Measurements from ENCODE around the gene CDCA3.
A peak's percentile ranks its signal among the peaks of the same experiment; 100 is the strongest.

CDCA3 gene

DNA sequence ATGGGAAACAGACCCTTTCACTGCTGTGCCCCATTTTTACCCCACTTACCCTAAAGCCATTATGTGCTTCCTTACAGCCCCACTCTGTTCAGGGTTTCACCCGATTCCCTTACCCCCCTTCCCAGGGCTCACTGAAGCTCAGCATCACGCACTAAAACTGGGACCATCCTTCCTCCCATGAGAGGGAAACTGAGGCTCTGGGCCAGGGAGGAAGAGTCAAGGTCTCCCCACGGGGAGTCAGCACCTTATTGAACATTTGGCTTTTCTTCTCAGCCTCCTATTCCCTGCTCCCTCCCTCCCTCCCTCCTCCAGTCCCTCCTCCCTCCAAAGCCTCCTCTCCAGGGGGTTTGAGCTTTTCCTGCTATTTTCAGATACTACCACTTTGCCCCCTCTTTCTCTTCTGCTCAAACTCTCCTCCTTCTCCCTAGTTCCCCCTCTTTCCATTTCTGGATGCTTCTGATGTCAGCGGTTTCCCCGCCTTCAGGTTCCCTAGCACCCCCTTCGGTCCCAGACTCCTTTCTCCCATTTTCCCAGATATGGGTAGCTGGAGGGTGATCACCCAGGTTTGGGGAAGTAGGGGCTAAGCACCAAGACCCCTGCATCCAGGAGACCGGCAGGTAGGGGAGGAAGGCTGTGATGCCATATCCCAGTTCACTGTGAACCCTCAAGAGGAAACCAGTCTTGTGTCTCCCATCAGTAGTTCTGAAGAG is 28.5 kb downstream of the CDCA3 start:
- TF ChIP-seq, protein P1, sequence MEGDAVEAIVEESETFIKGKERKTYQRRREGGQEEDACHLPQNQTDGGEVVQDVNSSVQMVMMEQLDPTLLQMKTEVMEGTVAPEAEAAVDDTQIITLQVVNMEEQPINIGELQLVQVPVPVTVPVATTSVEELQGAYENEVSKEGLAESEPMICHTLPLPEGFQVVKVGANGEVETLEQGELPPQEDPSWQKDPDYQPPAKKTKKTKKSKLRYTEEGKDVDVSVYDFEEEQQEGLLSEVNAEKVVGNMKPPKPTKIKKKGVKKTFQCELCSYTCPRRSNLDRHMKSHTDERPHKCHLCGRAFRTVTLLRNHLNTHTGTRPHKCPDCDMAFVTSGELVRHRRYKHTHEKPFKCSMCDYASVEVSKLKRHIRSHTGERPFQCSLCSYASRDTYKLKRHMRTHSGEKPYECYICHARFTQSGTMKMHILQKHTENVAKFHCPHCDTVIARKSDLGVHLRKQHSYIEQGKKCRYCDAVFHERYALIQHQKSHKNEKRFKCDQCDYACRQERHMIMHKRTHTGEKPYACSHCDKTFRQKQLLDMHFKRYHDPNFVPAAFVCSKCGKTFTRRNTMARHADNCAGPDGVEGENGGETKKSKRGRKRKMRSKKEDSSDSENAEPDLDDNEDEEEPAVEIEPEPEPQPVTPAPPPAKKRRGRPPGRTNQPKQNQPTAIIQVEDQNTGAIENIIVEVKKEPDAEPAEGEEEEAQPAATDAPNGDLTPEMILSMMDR (IDR thresholded peaks at IDR 0.05; ENCODE audit: low read length, missing control alignments): no peak
- DNase-seq (ENCODE audit: low read depth): no peak
- H3K4me3 ChIP-seq (replicated peaks; ENCODE audit: low read depth, low read length): peak overlapping the region; percentile 51

DNA sequence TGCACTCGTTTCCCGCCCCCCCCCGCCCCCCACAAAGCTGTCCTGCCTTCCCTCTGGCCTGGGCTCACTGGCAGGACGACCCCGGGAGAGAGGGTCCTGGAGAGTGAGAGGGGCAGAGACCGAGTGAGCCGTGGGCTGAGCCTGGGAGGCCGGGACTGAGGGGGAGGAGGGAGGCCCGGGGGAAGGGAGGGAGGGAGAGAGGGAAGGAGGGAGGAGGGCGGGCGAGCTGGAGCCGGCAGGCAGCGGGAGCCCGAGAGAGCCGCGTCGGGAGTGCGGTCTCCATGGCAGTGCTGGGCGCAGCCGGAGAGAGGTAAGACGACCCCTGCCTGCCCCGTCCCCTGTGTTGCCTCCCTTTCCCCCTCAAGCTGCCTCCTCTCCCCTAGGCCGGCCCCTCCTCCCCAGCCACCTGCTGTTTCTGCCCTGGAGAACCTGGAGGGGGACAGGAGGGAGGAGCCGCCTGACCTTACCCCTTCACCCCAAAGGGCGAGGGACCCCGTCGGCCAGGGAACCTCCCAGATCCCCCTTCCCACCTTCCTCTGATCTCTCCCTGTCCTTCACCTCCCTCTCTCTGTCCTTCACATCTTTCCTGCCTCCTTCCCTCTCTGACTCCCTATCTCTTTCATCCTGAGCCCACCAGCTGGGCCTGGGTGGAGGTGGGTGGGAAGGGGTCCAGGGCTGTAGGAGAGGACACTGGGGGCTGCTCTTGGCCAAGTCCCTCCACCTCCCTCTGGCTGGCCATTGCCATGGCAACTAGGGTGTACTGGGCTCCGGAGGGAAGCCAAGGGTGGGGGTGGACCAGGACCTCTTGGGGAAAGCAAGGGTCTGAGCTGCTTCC is 29.3 kb downstream of the CDCA3 start, which contains the start of gene GPR162:
Gene GPR162 (plus strand): TSS at position 231 of the 835 bp plus-strand sequence. CDS start 2,078 bp downstream, outside the sequence.
- DNase-seq (ENCODE audit: low read depth): peak; percentile 63
- TF ChIP-seq, protein P1 (IDR thresholded peaks at IDR 0.05; ENCODE audit: low read length, missing control alignments): no peak
- peak within 1 kb of the TSS; percentile 51 for H3K4me3 ChIP-seq (replicated peaks; ENCODE audit: low read depth, low read length)

DNA sequence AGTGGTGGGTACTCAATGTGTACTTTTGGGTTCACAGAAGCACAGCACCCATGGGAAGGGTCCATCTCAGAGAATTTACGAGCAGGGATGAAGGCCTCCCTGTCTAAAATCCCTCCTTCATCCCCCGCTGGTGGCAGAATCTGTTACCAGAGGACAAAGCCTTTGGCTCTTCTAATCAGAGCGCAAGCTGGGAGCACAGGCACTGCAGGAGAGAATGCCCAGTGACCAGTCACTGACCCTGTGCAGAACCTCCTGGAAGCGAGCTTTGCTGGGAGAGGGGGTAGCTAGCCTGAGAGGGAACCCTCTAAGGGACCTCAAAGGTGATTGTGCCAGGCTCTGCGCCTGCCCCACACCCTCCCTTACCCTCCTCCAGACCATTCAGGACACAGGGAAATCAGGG is 30.9 kb downstream of the CDCA3 start:
- TF ChIP-seq, protein P1 (IDR thresholded peaks at IDR 0.05; ENCODE audit: low read length, missing control alignments): no peak
- no peak overlapping the region for H3K4me3 ChIP-seq (replicated peaks; ENCODE audit: low read depth, low read length)
- DNase-seq (ENCODE audit: low read depth): no peak

DNA sequence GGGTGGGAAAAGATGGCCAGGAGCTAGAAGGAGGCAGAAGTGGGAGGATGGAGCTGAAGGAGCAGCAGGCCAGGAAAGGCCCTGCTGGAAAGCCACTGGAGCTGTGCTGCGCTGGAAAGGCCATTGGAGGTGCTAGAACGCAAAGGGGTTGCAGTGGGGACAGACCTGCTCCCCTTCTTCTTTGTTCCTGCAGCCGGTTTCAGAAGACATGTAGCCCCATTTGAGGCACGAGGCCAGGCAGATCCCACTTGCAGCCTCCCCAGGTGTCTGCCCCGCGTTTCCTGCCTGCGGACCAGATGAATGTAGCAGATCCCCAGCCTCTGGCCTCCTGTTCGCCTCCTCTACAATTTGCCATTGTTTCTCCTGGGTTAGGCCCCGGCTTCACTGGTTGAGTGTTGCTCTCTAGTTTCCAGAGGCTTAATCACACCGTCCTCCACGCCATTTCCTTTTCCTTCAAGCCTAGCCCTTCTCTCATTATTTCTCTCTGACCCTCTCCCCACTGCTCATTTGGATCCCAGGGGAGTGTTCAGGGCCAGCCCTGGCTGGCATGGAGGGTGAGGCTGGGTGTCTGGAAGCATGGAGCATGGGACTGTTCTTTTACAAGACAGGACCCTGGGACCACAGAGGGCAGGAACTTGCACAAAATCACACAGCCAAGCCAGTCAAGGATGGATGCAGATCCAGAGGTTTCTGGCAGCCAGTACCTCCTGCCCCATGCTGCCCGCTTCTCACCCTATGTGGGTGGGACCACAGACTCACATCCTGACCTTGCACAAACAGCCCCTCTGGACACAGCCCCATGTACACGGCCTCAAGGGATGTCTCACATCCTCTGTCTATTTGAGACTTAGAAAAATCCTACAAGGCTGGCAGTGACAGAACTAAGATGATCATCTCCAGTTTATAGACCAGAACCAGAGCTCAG is 31.7 kb downstream of the CDCA3 start:
- no peak overlapping the region for H3K4me3 ChIP-seq (replicated peaks; ENCODE audit: low read depth, low read length)
- TF ChIP-seq, protein P1 (IDR thresholded peaks at IDR 0.05; ENCODE audit: low read length, missing control alignments): no peak
- no peak for DNase-seq (ENCODE audit: low read depth)

DNA sequence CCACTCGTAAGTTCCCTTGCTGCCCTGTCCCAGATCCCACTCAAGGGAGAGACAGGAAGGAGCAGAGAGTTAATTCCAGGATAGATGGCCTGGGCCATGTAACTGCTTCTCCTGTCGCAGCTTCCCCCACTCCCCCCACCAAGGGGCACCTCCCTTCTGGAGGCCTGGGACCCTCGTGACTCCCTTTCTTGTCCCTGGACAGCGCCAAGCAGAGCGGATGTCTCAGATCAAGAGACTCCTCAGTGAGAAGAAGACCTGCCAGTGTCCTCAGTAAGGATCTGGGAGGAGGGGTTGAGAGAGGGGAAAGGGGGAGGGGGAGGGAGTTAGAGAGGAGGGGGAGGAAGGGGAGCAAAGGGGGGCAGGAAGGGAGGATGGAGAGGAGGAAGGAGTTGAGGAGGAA is 32.4 kb downstream of the CDCA3 start:
- H3K4me3 ChIP-seq (replicated peaks; ENCODE audit: low read depth, low read length): no peak overlapping the region
- no peak for DNase-seq (ENCODE audit: low read depth)
- TF ChIP-seq, protein P1 (IDR thresholded peaks at IDR 0.05; ENCODE audit: low read length, missing control alignments): no peak

DNA sequence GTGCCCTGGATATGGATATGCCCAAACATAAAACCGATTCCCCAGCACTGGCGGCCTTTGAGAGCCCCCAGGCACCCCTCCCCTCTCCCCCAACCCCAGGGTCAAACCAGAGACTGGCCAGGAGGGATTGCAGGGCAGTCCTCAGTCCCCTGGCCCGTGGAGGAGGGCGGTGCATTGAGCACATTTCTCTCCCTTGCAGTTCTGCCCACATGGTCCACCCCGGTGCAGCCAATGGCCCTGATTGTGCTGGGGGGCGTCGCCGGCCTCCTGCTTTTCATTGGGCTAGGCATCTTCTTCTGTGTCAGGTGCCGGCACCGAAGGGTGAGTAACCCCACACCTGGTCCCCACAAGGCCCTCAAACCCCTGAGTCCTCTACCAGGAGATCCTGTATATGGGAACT is 32.9 kb downstream of the CDCA3 start:
- TF ChIP-seq, protein P1 (IDR thresholded peaks at IDR 0.05; ENCODE audit: low read length, missing control alignments): no peak
- no peak for DNase-seq (ENCODE audit: low read depth)
- no peak overlapping the region for H3K4me3 ChIP-seq (replicated peaks; ENCODE audit: low read depth, low read length)

All from fibroblast of pulmonary artery (primary cell).